A673 (cell line): ENCODE results near the gene BCR.

Experiments used
- EZH2 ChIP-seq: fragments of 200-600 bp; sonication (generic); IDR thresholded peaks from 2 replicates; pipeline ENCODE4 v1.6.1; 2017; ENCODE audit warnings: borderline replicate concordance, low read depth, mild to moderate bottlenecking, mixed read lengths, antibody characterized with exemption, low read length; ENCODE audit not compliant: poor library complexity, severe bottlenecking
- TF ChIP-seq, protein P1 (sequence below): fragments of 300-800, 200-600 bp; sonication (generic); conservative IDR thresholded peaks from 2 replicates; pipeline ENCODE4 v1.5.1; 2017; ENCODE audit warnings: low read depth, mild to moderate bottlenecking, antibody characterized with exemption, low read length, moderate library complexity, mixed read lengths

DNA sequence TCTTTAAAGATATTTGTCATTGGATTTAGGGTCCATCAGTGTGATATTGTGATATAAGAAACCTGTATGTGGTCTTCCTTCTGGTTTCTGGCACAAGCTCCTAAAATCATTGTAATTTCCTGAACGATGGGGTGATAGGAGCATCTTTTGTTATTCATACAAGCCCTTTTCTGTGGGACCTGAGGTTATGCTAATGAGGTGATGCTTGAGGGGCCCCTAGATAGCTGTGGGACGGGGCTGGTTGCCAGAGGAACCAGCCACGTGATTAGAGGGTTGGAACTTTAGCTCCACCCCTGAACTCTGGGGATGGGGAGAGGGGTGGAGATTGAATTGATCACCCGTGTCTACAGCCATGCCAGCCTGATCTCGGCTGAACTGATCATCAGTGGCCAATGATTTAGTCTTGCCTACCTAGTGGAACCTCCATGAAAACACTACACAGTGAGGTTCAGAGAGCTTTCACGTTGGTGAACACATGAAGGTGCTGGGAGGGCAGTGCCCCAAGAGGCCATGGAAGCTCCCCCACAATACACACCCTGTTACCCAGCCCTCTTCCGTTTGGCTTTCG lies 62.8 kb downstream of the BCR start:
- TF ChIP-seq, protein P1, sequence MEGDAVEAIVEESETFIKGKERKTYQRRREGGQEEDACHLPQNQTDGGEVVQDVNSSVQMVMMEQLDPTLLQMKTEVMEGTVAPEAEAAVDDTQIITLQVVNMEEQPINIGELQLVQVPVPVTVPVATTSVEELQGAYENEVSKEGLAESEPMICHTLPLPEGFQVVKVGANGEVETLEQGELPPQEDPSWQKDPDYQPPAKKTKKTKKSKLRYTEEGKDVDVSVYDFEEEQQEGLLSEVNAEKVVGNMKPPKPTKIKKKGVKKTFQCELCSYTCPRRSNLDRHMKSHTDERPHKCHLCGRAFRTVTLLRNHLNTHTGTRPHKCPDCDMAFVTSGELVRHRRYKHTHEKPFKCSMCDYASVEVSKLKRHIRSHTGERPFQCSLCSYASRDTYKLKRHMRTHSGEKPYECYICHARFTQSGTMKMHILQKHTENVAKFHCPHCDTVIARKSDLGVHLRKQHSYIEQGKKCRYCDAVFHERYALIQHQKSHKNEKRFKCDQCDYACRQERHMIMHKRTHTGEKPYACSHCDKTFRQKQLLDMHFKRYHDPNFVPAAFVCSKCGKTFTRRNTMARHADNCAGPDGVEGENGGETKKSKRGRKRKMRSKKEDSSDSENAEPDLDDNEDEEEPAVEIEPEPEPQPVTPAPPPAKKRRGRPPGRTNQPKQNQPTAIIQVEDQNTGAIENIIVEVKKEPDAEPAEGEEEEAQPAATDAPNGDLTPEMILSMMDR = no peak
- TF ChIP-seq EZH2 = no peak
